Stimulated activated naive B cell treated with anti-CD40 and anti-IgM and Interleukin-4, amounts not matched to agents 10 μg/mL and 1 μg/mL and 100 μg/mL, for 72 hours (primary cell): ENCODE measurements around the gene NID1.
"Not testable (repeated sequence)": the region's sequence is repeated elsewhere in the genome, so short reads cannot be mapped to it uniquely, and the experiment has no call there.

Experiments
- ATAC-seq, 2 donors: fragments of 150-1000 bp; cut with Tn5 transposase; replicated peaks; 2 replicates each; pipeline ENCODE4 v1.10.0; 2021; ENCODE audit warnings: moderate library complexity in 1 of 2
- DNase-seq: peaks from one replicate; pipeline ENCODE4 v3.0.0; 2021
- H3K27ac Mint-ChIP-seq: one replicate; pipeline ENCODE4 v1.8.0; 2022; ENCODE audit warnings: mild to moderate bottlenecking, mixed read lengths
- H3K27me3 Mint-ChIP-seq, 2 donors: one replicate each; pipeline ENCODE4 v1.8.0; 2022; ENCODE audit warnings: mixed read lengths in 2 of 2
- H3K36me3 Mint-ChIP-seq, 2 donors: one replicate each; pipeline ENCODE4 v1.8.0; 2022; ENCODE audit warnings: mixed read lengths in 2 of 2, mild to moderate bottlenecking in 1 of 2
- H3K4me1 Mint-ChIP-seq, 2 donors: one replicate each; pipeline ENCODE4 v1.8.0; 2022; ENCODE audit warnings: mixed read lengths in 2 of 2, mild to moderate bottlenecking in 1 of 2
- H3K4me3 Mint-ChIP-seq, 2 donors: one replicate each; pipeline ENCODE4 v1.8.0; 2022; ENCODE audit warnings: mild to moderate bottlenecking in 2 of 2, mixed read lengths in 2 of 2, moderate library complexity in 1 of 2
- H3K9me3 Mint-ChIP-seq, 2 donors: one replicate each; pipeline ENCODE4 v1.8.0; 2022; ENCODE audit warnings: mixed read lengths in 2 of 2, mild to moderate bottlenecking in 1 of 2

NID1 gene

GRCh38 chr1:236100799-236101198 is 35.9 kb upstream of the NID1 start:
- no peak for DNase-seq
- H3K4me1 Mint-ChIP-seq: peaks cover 4 to 14% of the 10 kb centered on the region in 2 donors
- peaks cover 4 to 7% of the 10 kb centered on the region in 2 donors for H3K36me3 Mint-ChIP-seq
- H3K4me3 Mint-ChIP-seq: no peak overlapping the region
- ATAC-seq: no peak
- no peak overlapping the region for H3K27ac Mint-ChIP-seq
- peaks cover 0 to 5% of the 10 kb centered on the region in 2 donors for H3K9me3 Mint-ChIP-seq
- H3K27me3 Mint-ChIP-seq: peaks cover 2 to 3% of the 10 kb centered on the region in 2 donors

GRCh38 chr1:236099355-236099974 is 34.6 kb upstream of the NID1 start:
- no peak for DNase-seq
- Mint-ChIP-seq H3K27me3 (peaks cover 12 to 14% of the 10 kb centered on the region in 2 donors), H3K4me1 (peaks cover 4 to 14% of the 10 kb centered on the region in 2 donors), H3K9me3 (peaks cover 0 to 6% of the 10 kb centered on the region in 2 donors), H3K36me3 (peaks cover 4 to 7% of the 10 kb centered on the region in 2 donors), H3K27ac (no peak overlapping the region), H3K4me3 (no peak overlapping the region)
- no peak for ATAC-seq

GRCh38 chr1:236098267-236098666 is 33.4 kb upstream of the NID1 start:
- Mint-ChIP-seq H3K27ac (no peak overlapping the region), H3K9me3 (peaks cover 0 to 6% of the 10 kb centered on the region in 2 donors), H3K27me3 (peaks cover 20 to 26% of the 10 kb centered on the region in 2 donors), H3K4me1 (peaks cover 4 to 9% of the 10 kb centered on the region in 2 donors), H3K36me3 (peaks cover 4 to 7% of the 10 kb centered on the region in 2 donors), H3K4me3 (no peak overlapping the region)
- DNase-seq: no peak
- no peak for ATAC-seq

- H3K9me3 Mint-ChIP-seq, H3K4me1 Mint-ChIP-seq, H3K36me3 Mint-ChIP-seq: not testable (repeated sequence)
- peak overlapping the region; percentile 94 for H3K27ac Mint-ChIP-seq
- ATAC-seq (peak; percentile 87 to 88), DNase-seq (peak; percentile 84)
- H3K27me3 Mint-ChIP-seq: peaks cover 20 to 26% of the 10 kb centered on the region in 2 donors
- H3K4me3 Mint-ChIP-seq: peak overlapping the region in 1 of 2 donors; percentile 47
These were observed 32.0 kb upstream of the NID1 start for GRCh38 chr1:236096660-236097482.

GRCh38 chr1:236095705-236096520 is 31.0 kb upstream of the NID1 start:
- peaks cover 20 to 26% of the 10 kb centered on the region in 2 donors for H3K27me3 Mint-ChIP-seq
- no peak overlapping the region for H3K4me3 Mint-ChIP-seq
- no peak for ATAC-seq
- H3K36me3 Mint-ChIP-seq: peaks cover 4 to 7% of the 10 kb centered on the region in 2 donors
- DNase-seq: no peak
- no peak overlapping the region for H3K27ac Mint-ChIP-seq
- H3K9me3 Mint-ChIP-seq: peaks cover 0 to 6% of the 10 kb centered on the region in 2 donors
- H3K4me1 Mint-ChIP-seq: peaks cover 4 to 9% of the 10 kb centered on the region in 2 donors

GRCh38 chr1:236092899-236093298 is 28.0 kb upstream of the NID1 start:
- peaks cover 4 to 8% of the 10 kb centered on the region in 2 donors for H3K4me1 Mint-ChIP-seq
- peaks cover 0 to 8% of the 10 kb centered on the region in 2 donors for H3K9me3 Mint-ChIP-seq
- ATAC-seq (no peak), DNase-seq (no peak)
- peaks cover 24 to 34% of the 10 kb centered on the region in 2 donors for H3K27me3 Mint-ChIP-seq
- no peak overlapping the region for H3K27ac Mint-ChIP-seq
- no peak overlapping the region for H3K4me3 Mint-ChIP-seq
- peaks cover 5 to 7% of the 10 kb centered on the region in 2 donors for H3K36me3 Mint-ChIP-seq

GRCh38 chr1:236091933-236092318 is 27.0 kb upstream of the NID1 start:
- Mint-ChIP-seq H3K36me3 (peaks cover 2 to 3% of the 10 kb centered on the region in 2 donors), H3K4me1 (no peaks in the 10 kb centered on the region), H3K4me3 (no peak overlapping the region)

GRCh38 chr1:236090741-236091147 is 25.9 kb upstream of the NID1 start:
- no peak for DNase-seq
- H3K4me3 Mint-ChIP-seq: no peak overlapping the region

More at GRCh38 chr1:236091933-236092318, 27.0 kb upstream of the NID1 start:
- peaks cover 28 to 37% of the 10 kb centered on the region in 2 donors for H3K27me3 Mint-ChIP-seq
- DNase-seq: no peak
- no peak overlapping the region for H3K27ac Mint-ChIP-seq
- H3K9me3 Mint-ChIP-seq: peaks cover 0 to 4% of the 10 kb centered on the region in 2 donors
- ATAC-seq: no peak

GRCh38 chr1:236089046-236089773 is 24.3 kb upstream of the NID1 start:
- Mint-ChIP-seq H3K4me1 (no peaks in the 10 kb centered on the region), H3K27ac (no peak overlapping the region), H3K9me3 (peaks cover 0 to 3% of the 10 kb centered on the region in 2 donors), H3K4me3 (no peak overlapping the region), H3K27me3 (peaks cover 18 to 27% of the 10 kb centered on the region in 2 donors), H3K36me3 (peaks cover 0 to 2% of the 10 kb centered on the region in 2 donors)
- no peak for ATAC-seq
- no peak for DNase-seq

More at GRCh38 chr1:236090741-236091147, 25.9 kb upstream of the NID1 start:
- H3K36me3 Mint-ChIP-seq: peaks cover 0 to 2% of the 10 kb centered on the region in 2 donors
- no peaks in the 10 kb centered on the region for H3K4me1 Mint-ChIP-seq
- no peak for ATAC-seq
- H3K9me3 Mint-ChIP-seq: peaks cover 0 to 2% of the 10 kb centered on the region in 2 donors
- no peak overlapping the region for H3K27ac Mint-ChIP-seq
- H3K27me3 Mint-ChIP-seq: peaks cover 28 to 38% of the 10 kb centered on the region in 2 donors

GRCh38 chr1:236086537-236086936 is 21.6 kb upstream of the NID1 start:
- peaks cover 0 to 2% of the 10 kb centered on the region in 2 donors for H3K36me3 Mint-ChIP-seq
- H3K27me3 Mint-ChIP-seq: peaks cover 18 to 23% of the 10 kb centered on the region in 2 donors
- H3K4me1 Mint-ChIP-seq: no peaks in the 10 kb centered on the region
- H3K9me3 Mint-ChIP-seq: peaks cover 0 to 3% of the 10 kb centered on the region in 2 donors
- ATAC-seq (no peak), DNase-seq (no peak)
- H3K4me3 Mint-ChIP-seq: no peak overlapping the region
- no peak overlapping the region for H3K27ac Mint-ChIP-seq

GRCh38 chr1:236085545-236086159 is 20.8 kb upstream of the NID1 start:
- H3K9me3 Mint-ChIP-seq: peaks cover 0 to 3% of the 10 kb centered on the region in 2 donors
- H3K36me3 Mint-ChIP-seq: peaks cover 0 to 2% of the 10 kb centered on the region in 2 donors
- no peak overlapping the region for H3K4me3 Mint-ChIP-seq
- H3K4me1 Mint-ChIP-seq: no peaks in the 10 kb centered on the region
- peaks cover 18 to 23% of the 10 kb centered on the region in 2 donors for H3K27me3 Mint-ChIP-seq
- no peak for ATAC-seq
- no peak for DNase-seq
- H3K27ac Mint-ChIP-seq: no peak overlapping the region

- Mint-ChIP-seq H3K4me1 (no peaks in the 10 kb centered on the region), H3K36me3 (peaks cover 0 to 2% of the 10 kb centered on the region in 2 donors), H3K9me3 (peaks cover 0 to 3% of the 10 kb centered on the region in 2 donors), H3K27me3 (peaks cover 18 to 23% of the 10 kb centered on the region in 2 donors), H3K27ac (no peak overlapping the region), H3K4me3 (no peak overlapping the region)
- no peak for DNase-seq
- no peak for ATAC-seq
These were observed 19.5 kb upstream of the NID1 start for GRCh38 chr1:236084386-236084730.

- no peak for DNase-seq
- H3K27ac Mint-ChIP-seq: no peak overlapping the region
These were observed 18.9 kb upstream of the NID1 start for GRCh38 chr1:236083650-236084385.

More at GRCh38 chr1:236083650-236084385, 18.9 kb upstream of the NID1 start:
- Mint-ChIP-seq H3K4me3 (no peak overlapping the region), H3K27me3 (peaks cover 14 to 19% of the 10 kb centered on the region in 2 donors), H3K36me3 (no peaks in the 10 kb centered on the region), H3K4me1 (no peaks in the 10 kb centered on the region), H3K9me3 (peaks cover 0 to 1% of the 10 kb centered on the region in 2 donors)
- no peak for ATAC-seq
